Ascending aorta (tissue), 2 donors: ENCODE results near the gene DHX8. TPM values are rescaled to one million over a fixed set of nuclear protein-coding genes. Genes with fewer than 3 reads are reported as not detected.

Experiments used
- DNase-seq, 2 donors: peaks; one replicate each; pipeline ENCODE4 v3.0.0-alpha.2; 2019; ENCODE audit warnings: low spot score in 2 of 2
- H3K27ac ChIP-seq, 2 donors: fragments of 200-600 bp; sonication (generic); one replicate each; pipeline ENCODE4 v1.5.1; 2016 to 2017; ENCODE audit warnings: mild to moderate bottlenecking in 1 of 2
- H3K27me3 ChIP-seq: fragments of 200-600 bp; sonication (generic); one replicate; pipeline ENCODE4 v1.5.1; 2017
- H3K36me3 ChIP-seq, 2 donors: fragments of 200-600 bp; sonication (generic); one replicate each; pipeline ENCODE4 v1.5.1; 2016
- H3K4me1 ChIP-seq, 2 donors: fragments of 200-600 bp; sonication (generic); one replicate each; pipeline ENCODE4 v1.5.1; 2016 to 2017; ENCODE audit warnings: mild to moderate bottlenecking in 1 of 2
- H3K4me3 ChIP-seq, 2 donors: fragments of 200-600 bp; sonication (generic); one replicate each; pipeline ENCODE4 v1.5.1; 2016 to 2017; ENCODE audit warnings: mild to moderate bottlenecking in 1 of 2
- H3K9me3 ChIP-seq, 2 donors: fragments of 200-600 bp; sonication (generic); one replicate each; pipeline ENCODE4 v1.5.1; 2016
- CTCF ChIP-seq, 3 experiments: fragments of 200-600 bp in 2 of 3; fragments of 450-650 bp in 1 of 3; sonication (generic) in 2 of 3; IDR thresholded peaks; one replicate each; pipeline ENCODE4 v1.5.1; 2016 to 2019; ENCODE audit warnings: antibody characterized with exemption in 3 of 3, mild to moderate bottlenecking in 1 of 3, moderate library complexity in 1 of 3
- intact Hi-C: fragments of 100-400 bp; cut with DNase I; formaldehyde crosslinking; loops from one replicate; pipeline ENCODE4 v1.15.1; 2023
- total RNA-seq: library from RNA; depleted of rRNA; stranded (reverse); fragments of >200 nt; gene quantifications from one replicate; pipeline ENCODE4 v1.1.0, GENCODE V29; 2016

The DHX8 gene
- total RNA-seq, 1 donor from 2014 or later: 50.0 TPM

GRCh38 chr17:43552229-43552837 is 68.6 kb downstream of the DHX8 start:
- DNase-seq: no peak
- Histone ChIP-seq H3K27me3 (no peaks in the 10 kb centered on the region), H3K9me3 (no peaks in the 10 kb centered on the region), H3K36me3 (no peaks in the 10 kb centered on the region), H3K4me3 (no peak overlapping the region), H3K4me1 (no peaks in the 10 kb centered on the region), H3K27ac (no peak overlapping the region)
- no peak for TF ChIP-seq CTCF (IDR thresholded peaks at IDR 0.05)
- intact Hi-C loops: no loop called here

GRCh38 chr17:43553573-43553972 is 69.8 kb downstream of the DHX8 start:
- TF ChIP-seq CTCF (IDR thresholded peaks at IDR 0.05): no peak
- DNase-seq: no peak
- Histone ChIP-seq H3K36me3 (no peaks in the 10 kb centered on the region), H3K27ac (no peak overlapping the region), H3K4me3 (no peak overlapping the region), H3K9me3 (no peaks in the 10 kb centered on the region), H3K27me3 (no peaks in the 10 kb centered on the region), H3K4me1 (no peaks in the 10 kb centered on the region)
- intact Hi-C loops: no loop called here

- no peaks in the 10 kb centered on the region for H3K4me1 ChIP-seq
- no peak overlapping the region for H3K4me3 ChIP-seq
- H3K36me3 ChIP-seq: no peaks in the 10 kb centered on the region
- H3K27me3 ChIP-seq: no peaks in the 10 kb centered on the region
- H3K27ac ChIP-seq: no peak overlapping the region
- intact Hi-C loops: no loop called here
- TF ChIP-seq CTCF (IDR thresholded peaks at IDR 0.05): no peak
- DNase-seq: no peak
- H3K9me3 ChIP-seq: no peaks in the 10 kb centered on the region
These were observed 71.1 kb downstream of the DHX8 start for GRCh38 chr17:43554857-43555256.

- Histone ChIP-seq H3K9me3 (no peaks in the 10 kb centered on the region), H3K4me3 (no peak overlapping the region), H3K27me3 (no peaks in the 10 kb centered on the region), H3K27ac (no peak overlapping the region), H3K36me3 (no peaks in the 10 kb centered on the region), H3K4me1 (no peaks in the 10 kb centered on the region)
- TF ChIP-seq CTCF (IDR thresholded peaks at IDR 0.05): no peak
- intact Hi-C loops: no loop called here
- DNase-seq: no peak
These were observed 72.5 kb downstream of the DHX8 start for GRCh38 chr17:43556292-43556691.

GRCh38 chr17:43558805-43559160 is 75.0 kb downstream of the DHX8 start:
- Histone ChIP-seq H3K27me3 (no peaks in the 10 kb centered on the region), H3K36me3 (no peaks in the 10 kb centered on the region), H3K9me3 (no peaks in the 10 kb centered on the region), H3K4me1 (no peaks in the 10 kb centered on the region), H3K4me3 (no peak overlapping the region), H3K27ac (no peak overlapping the region)
- intact Hi-C loops: no loop called here
- DNase-seq: no peak
- no peak for TF ChIP-seq CTCF (IDR thresholded peaks at IDR 0.05)
